Activated CD8-positive, alpha-beta memory T cell treated with anti-CD3 and anti-CD28 coated beads for 36 hours (primary cell): ENCODE results near the gene DCP1A. TPM values are rescaled to one million over a fixed set of nuclear protein-coding genes. Genes with fewer than 3 reads are reported as not detected.

Experiments
- CTCF ChIA-PET: fragments of 350-600 bp; sonication (Branson Sonifier 250); formaldehyde crosslinking; loops from one replicate; lab custom pipeline; 2021; ENCODE audit warnings: antibody characterized with exemption; lab: Charles Lee
- POLR2A ChIA-PET: fragments of 350-600 bp; sonication (Branson Sonifier 250); formaldehyde crosslinking; loops from one replicate; lab custom pipeline; 2021; ENCODE audit warnings: antibody characterized with exemption; lab: Charles Lee
- total RNA-seq, 2 experiments: library from RNA; stranded (reverse); gene quantifications; one replicate each; pipeline ENCODE4 v1.2.3, GENCODE V29; 2021

Gene DCP1A
- total RNA-seq, 2 experiments from 2014 or later = 37.9 to 40.5 TPM

- POLR2A ChIA-PET = no interaction called here
- CTCF ChIA-PET = interaction anchor here (0.6 kb wide), 1 partner anchor 204 kb away, joined by 3 read pairs; no protein-coding TSS in a partner anchor
These were observed 109.1 kb downstream of the DCP1A start for GRCh38 chr3:53238051-53238850.

- POLR2A ChIA-PET = no interaction called here
- CTCF ChIA-PET = interaction anchor here (2.0 kb wide), 1 partner anchor 41 kb away, joined by 5 read pairs; no protein-coding TSS in a partner anchor
These were observed 111.1 kb downstream of the DCP1A start for GRCh38 chr3:53236112-53236841.

GRCh38 chr3:53235545-53235944 lies 111.8 kb downstream of the DCP1A start:
- POLR2A ChIA-PET = no interaction called here
- CTCF ChIA-PET = interaction anchor here (2.0 kb wide), 1 partner anchor 40 kb away, joined by 5 read pairs; no protein-coding TSS in a partner anchor

GRCh38 chr3:53234841-53235232 lies 112.5 kb downstream of the DCP1A start:
- ChIA-PET CTCF (no interaction called here), POLR2A (no interaction called here)

- ChIA-PET POLR2A (interaction anchor here (0.6 kb wide), 1 partner anchor 1571 kb away, joined by 4 read pairs; no protein-coding TSS in a partner anchor), CTCF (interaction anchor here (0.8 kb wide), 1 partner anchor 15 kb away, joined by 3 read pairs; no protein-coding TSS in a partner anchor)
These were observed 113.1 kb downstream of the DCP1A start for GRCh38 chr3:53234130-53234840.

Other genes with a start within 250 kb of the DCP1A start
- gene RFT1, start 217.1 kb downstream of the DCP1A start, total RNA-seq = 10 to 100 TPM; 55.3 to 58.1 TPM
- gene PRKCD, start 186.3 kb downstream of the DCP1A start, total RNA-seq = 10 to 100 TPM; 20.6 to 21.4 TPM
- gene TKT, start 91.5 kb downstream of the DCP1A start, total RNA-seq = 100 to 1,000 TPM; 209 to 214 TPM
- gene CACNA1D, start 147.1 kb upstream of the DCP1A start, total RNA-seq = under 1 TPM; 0.13 to 0.17 TPM